NCI-H2171 treated with DMSO at 0.1 percent for 48 hours (cell line): ENCODE measurements around the gene MAD2L2.

Experiments used
- DNase-seq: peaks from one replicate; lab custom pipeline; 2025; lab: John Stamatoyannopoulos, UW

Gene MAD2L2

DNA sequence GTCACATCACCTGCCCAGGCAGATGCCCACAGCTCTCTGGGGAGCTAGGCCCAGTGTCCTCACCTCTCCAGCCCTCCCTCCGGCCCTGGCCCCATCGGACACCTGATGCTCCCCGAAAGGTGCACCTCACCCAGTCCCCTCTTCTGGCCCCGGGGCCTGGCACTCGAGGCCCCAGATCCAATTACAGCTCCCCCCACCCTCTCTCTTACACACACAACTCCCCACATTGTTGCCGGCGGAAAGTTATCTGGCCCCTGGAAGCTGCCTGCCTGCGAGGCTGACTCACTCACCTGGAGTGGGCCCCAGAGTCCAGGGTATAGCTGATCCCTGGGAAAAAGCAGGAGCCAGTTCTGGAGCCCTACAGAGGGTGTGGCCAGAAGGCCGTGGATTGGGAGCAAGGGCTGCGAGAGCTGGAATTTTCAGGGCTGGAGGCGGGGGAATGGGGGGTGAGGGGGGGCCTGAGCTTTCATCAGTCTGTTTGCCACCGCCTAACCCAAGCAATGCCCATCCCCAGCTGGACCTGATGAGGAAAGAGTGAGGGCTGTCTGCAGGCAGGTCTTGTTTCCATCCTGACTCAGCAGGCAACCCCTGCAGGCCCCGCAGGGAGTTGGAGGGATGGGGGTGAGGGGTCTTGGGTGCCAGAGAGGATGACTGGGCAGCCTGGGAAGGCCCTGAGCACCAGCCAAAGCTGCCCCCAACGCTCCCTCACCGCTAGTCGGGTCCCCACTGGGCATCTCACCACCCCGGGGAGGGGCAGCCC lies 27.7 kb downstream of the MAD2L2 start:
- no peak for DNase-seq

GRCh38 chr1:11652203-11652780 lies 28.7 kb downstream of the MAD2L2 start:
- no peak for DNase-seq

GRCh38 chr1:11651017-11651416 lies 29.9 kb downstream of the MAD2L2 start:
- DNase-seq, result no peak

DNA sequence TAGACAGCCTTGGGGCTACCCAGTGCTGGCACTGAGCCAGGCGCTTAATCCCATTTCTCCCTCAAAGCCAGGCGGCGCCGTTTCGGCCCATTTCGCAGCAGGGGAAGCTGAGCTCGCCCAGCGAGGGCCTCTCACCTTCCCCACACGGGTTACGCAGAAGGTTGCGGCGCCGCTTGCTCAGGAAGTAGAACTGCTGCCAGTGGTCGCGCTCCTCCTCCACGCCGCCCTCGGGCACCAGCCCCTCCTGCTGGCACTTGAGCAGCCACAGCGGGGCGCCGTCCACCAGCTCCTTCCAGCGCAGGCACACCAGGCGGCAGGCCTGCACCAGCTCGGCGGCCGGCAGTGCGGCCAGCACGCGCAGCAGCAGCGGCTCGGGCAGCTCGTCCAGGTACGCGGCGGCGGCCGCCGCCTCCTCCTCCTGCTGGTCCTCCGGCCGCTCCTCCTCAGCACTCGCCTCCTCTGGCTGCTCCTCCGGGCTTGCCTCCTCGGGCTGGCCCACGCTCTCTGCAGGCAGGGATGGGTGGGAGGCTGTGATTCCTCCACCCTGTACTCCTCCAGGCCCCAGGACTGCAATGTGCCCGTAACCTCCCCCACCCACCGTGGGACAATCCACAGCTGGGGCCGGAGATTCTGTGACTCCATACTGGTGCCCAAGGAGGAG lies 30.5 kb downstream of the MAD2L2 start:
- DNase-seq, result no peak

- DNase-seq, result no peak
Measured at GRCh38 chr1:11649624-11650330, 31.2 kb downstream of the MAD2L2 start.

DNA sequence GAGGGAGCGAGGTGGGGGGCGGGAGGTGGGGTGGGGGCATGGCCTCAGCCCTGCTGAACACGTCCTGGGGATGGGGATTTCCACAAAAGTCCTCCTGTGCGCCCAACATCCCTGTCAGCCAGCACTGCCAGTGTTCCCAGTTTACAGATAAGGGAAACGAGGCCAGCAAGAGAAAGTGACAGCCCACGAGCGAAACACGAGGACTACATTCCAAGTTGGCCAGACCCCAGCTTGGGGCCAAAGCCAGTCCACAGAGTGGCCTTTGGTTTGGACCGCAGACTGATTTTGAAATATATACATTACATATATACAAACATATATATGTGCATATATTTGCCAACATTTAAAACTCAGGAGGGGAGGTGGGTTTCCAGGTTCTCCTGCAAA lies 31.7 kb downstream of the MAD2L2 start:
- DNase-seq, result no peak

DNA sequence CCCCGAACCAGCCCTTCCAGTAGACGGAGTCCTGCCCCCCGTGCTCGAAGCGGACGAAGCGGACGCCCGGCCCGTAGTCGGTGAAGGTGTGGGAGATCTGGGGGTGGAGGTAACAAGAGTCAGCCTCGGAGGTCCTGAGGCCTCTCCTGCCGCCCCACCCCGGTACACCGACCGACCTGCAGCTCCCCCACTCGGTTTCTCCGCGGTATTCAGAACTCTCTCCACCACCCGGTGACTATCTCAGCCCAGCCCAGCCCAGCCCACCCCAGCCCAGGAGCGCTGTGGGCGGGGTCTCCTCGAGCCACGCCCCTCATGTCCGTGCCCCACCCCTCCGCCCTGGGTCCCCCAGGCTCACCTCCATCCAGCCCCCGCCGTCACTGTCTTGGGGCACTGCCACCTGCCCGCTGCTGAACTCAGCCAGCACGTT lies 32.2 kb downstream of the MAD2L2 start:
- DNase-seq, result no peak

DNA sequence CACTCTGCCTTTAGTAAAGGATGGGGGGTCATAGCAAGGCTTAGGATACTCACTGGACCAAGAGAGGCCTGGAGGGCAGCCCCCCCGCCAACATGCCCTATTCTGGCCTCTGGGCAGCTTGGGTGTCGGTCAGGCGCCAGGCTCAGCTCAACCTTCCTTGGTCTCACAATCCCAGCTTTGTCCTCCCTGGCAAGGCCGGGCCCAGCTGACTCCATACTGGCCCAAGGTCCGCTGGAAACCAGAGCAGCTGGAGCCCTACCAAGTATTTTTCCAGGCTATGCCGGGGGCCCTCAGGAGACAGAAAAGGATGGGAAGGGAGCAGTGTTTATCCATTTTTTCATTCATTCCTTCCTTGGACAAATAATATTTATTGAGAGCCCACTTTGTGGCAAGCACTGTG lies 32.9 kb downstream of the MAD2L2 start:
- DNase-seq, result no peak

GRCh38 chr1:11647333-11647732 lies 33.6 kb downstream of the MAD2L2 start:
- no peak for DNase-seq

DNA sequence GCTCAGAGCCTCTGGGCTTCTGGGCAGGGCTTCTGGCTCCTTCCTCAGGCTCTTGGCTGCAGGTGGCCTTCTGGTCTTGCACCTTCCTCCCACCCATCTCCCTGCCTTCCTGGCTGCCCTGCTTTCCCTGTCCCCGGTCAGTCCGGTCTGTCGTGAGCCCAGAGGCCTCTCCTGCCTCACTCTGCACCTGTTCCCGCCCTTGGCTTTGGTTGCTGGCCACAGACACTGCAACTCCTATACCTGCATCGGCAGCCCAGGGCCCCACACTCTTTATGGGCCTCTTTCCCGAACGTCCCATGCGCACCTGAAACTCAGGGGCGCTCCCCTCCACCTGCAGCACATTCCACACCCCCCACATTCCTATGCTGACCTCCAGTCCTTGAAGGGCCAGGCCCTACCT lies 34.6 kb downstream of the MAD2L2 start:
- DNase-seq, result no peak

- peak; percentile 83 for DNase-seq
Measured at GRCh38 chr1:11645670-11646265, 35.2 kb downstream of the MAD2L2 start.

- no peak for DNase-seq
Measured at GRCh38 chr1:11645270-11645669, 35.7 kb downstream of the MAD2L2 start.

DNA sequence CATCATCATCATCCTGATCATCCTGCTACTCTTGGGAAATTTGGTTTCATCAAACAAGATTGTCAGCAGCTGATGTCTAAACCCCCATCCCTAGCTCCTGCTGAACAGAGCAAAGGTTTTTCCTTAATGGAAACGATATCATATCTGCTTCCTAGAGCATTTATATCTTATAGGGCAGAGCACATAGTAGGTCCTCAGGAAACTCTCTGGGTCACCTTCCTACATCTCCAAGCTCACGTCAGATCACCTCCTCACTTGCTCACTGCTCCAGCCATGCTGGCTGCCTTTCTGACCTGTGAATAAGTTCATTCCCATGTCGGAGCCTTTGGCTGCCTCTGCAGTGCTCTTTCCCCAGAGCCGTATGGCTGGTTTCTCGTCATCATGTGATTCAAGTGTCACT lies 37.2 kb downstream of the MAD2L2 start:
- DNase-seq, result no peak

DNA sequence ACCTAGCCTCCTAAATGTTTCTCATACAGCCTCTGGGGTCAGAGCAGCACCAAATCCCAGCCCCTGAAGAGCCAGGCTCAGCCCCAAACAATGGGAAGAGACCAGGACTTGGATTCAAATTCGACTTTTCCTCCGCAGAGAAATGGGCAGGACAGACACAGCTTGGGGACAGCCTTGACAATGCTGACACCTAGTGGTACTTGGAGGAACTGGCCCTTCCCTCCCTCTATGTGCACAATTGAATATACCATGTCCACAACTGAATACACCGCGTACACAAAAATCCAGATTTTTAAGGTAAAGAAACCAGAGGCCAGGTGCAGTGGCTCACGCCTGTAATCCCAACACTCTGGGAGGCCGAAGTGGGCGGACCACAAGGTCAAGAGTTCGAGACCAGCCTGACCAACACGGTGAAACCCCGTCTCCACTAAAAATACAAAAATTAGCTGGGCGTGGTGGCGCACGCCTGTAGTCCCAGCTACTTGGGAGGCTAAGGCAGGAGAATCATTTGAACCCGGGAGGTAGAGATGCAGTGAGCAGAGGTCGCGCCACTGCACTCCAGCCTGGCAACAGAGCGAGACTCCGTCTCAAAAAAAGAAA lies 38.4 kb downstream of the MAD2L2 start:
- DNase-seq, result peak; percentile 66

DNA sequence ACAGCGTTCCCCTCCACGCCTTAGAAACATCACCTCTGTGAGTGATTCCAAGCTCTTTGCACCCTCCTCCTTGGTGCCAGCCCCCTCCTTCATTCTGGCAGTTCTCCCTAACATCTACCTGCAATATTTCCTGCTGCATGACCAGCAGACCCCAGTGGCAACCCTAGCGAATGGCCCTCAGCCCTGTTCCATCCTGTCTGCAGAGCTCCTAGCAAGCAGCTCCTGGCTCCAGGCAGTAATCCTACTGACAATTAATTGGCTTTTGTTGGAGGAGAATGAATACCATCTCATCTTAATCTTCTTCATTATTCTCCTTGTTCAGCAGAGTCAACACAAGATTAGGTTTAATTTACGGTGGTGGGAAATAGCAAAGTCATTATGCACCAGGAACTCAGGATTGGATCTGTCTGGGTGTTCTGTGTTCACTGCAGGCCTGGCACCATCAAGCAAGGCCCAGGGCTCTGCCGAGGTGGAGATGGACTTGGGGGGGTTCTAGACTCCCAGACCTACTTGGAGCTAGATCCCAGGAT lies 39.1 kb downstream of the MAD2L2 start:
- DNase-seq, result no peak

GRCh38 chr1:11640944-11641343 lies 40.0 kb downstream of the MAD2L2 start:
- DNase-seq, result no peak

- no peak for DNase-seq
Measured at GRCh38 chr1:11640101-11640500, 40.8 kb downstream of the MAD2L2 start.

DNA sequence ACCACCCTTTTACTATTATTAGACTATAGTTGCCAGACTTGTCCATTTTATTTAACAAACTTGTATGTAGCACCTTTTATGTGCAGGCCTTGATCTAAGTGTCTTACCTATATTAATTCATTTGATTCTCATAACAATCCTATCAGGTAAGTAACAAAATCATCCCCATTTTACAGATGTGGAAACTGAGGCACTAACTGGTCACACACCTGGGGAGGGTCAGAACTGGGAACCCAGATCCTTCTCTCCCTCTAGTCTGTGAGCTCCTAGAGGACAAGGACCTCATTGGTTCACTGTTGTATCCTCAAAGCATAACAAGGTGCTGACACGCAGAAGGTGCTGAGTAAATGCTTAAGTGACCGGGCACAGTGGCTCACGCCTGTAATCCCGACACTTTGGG lies 41.6 kb downstream of the MAD2L2 start:
- no peak for DNase-seq

- DNase-seq, result no peak
Measured at GRCh38 chr1:11638121-11638520, 42.8 kb downstream of the MAD2L2 start.

DNA sequence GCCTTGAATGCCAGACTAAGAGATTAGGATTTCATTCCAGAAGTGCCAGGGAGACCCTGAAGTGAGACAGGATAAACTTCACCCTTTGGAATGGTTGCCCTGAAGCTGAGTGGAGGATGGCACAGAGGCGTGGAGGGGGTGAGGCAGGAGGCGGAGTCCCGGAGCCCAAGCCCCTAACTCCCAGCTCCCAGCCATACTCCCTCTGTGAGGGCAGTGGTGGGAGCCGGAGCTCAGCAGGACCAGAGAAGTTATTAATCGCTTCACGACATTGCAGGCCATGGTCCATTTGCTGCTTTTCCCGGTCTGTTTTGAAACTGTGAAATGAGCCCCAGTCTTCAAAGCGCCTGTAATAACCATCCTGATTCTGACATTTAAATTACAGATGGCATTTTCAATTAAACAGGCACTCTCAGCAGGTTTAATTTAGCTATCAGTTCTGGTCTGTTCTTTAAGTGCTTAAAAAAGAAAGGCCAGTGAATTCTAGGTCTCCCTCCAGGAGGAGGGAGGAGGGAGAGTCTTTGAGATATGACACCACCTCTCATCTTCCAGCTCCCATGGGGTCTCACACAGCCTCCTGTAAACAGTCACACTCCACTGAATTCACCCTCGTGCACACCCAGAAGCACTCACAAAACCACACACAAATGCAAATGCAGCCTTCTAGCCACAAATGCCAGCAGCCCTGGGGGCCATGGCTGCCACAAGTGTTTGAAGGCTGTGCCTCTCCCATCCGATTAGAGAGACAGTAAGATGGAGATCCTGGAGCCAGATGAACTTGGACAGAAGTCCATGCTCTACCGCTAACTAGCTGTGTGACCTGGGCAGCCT lies 46.4 kb downstream of the MAD2L2 start:
- DNase-seq, result peak; percentile 91
